DMS 273 (cell line): ENCODE data around the gene CLSTN2.

Experiments
- DNase-seq: peaks from one replicate; lab custom pipeline; 2025; ENCODE audit not compliant: unreplicated experiment; lab: John Stamatoyannopoulos, UW

The CLSTN2 gene

GRCh38 chr3:140440446-140440845, 505.5 kb downstream of the CLSTN2 start:
- no peak for DNase-seq

GRCh38 chr3:140441006-140441405, 506.0 kb downstream of the CLSTN2 start:
- no peak for DNase-seq

DNA sequence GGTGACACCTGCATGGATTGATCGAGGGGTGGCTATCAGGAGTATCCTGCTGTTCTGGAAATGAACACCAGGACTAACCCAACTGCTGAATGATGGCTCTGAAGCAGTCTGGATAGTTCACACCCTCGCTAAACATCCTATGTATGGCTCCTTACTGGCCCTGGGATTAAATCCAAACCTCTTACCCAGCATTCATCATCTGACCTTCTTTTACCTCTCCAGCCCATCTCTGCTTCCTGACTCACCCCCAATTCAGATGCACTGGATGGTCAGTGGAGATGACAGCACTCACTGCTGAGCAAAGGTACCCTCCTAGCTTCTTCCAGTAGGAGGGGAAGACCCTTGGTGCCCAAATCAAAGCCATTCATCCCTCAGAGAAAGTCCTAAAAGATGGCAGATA, 507.6 kb downstream of the CLSTN2 start:
- no peak for DNase-seq

- no peak for DNase-seq
Observed at GRCh38 chr3:140443073-140443472, 508.1 kb downstream of the CLSTN2 start.

DNA sequence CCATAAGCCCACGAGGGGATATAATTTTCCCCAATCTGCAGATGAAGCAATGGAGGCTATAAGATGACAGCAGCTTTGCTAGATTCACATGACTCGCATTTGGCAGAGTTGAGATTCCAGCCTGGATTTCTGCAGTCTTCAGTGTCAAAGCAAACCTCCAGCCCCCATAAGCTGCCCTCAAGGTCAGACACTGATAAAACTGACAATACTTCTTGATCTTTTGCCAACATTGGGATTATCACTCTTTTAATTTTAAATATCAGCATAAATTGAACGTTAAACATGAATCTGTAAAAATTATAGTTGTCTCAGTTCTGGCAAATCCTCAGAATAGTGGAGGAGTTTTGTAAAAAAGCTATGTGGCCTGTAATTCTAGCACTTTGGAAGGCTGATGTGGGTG, 508.8 kb downstream of the CLSTN2 start:
- no peak for DNase-seq

DNA sequence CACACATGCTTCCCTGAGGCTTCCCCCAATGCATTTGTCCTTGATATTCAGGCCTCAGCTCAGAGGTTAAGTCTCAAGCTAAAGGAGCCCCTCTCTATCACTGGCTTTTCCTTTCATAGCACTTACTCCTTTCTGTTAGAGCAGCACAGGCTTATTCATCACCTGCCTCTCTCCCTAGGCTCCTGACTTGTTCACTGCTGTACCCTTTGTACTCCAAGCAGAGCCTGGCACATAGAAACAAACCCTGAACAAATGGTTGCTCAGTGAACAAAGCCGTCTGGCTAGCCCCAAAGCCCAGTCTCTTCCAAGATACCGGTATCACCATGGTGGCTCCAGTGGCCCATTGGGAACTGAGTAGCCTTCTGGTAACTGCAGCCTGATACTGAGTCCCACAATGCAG, 511.7 kb downstream of the CLSTN2 start:
- no peak for DNase-seq

DNA sequence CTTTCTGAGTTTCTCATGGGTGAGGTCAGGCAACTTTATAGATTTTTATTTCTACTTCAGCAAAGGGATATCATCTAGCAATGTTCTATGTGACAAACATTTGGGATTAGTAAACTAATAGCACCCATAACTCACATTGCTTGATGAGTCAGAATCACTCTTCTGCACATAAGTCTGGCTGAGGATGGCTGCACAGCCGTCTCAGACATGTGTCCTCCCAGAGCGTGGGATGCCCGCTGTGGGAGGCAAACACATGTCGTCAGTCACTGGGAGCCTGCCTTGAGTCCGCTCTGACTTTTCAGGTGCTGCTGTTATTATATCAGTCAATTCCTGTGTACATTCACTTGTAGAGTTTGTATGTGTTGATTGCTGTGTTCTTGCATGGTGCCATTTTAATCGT, 512.2 kb downstream of the CLSTN2 start:
- DNase-seq, result no peak

- DNase-seq, result no peak
Observed at GRCh38 chr3:140448001-140448400, 513.0 kb downstream of the CLSTN2 start.

DNA sequence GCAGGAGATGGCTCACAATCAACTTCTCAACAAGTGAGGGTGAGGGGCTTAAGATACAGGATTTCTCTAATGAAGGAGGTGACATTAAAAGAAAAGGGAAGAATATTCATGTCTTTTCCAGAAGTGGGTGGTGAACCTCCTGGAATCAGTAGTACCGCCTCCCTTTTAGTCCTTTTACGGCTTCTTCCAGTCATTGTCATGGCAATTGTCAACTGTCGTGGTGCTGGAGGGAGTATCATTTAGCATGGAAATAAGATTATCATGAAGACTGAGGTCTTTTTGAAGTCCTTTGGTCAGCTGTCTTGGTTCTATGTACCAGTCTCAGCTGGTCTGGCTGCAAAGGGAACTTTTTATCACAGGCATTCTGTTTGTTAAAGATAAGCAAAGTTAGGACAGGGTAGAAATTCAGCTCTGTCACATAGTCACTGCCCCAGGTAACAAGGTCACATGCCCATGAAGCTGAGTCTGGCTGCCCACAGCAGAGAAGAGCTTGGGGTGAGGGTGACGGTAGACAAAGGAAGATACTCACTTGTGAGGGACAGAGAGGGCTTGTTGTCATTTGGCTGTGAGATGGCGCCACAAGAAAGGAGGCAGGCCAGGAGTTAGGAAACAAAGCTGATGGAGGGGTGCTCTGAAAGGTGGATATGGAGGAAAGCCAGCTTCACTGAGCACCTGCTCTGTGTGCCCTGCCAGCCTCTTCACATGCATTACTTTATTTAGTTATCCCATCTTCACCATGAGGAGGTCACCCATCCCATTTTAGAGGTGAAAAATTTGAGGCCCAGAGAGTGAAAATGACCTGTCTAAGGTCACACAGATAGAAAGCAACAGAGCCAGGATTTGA, 514.6 kb downstream of the CLSTN2 start:
- no peak for DNase-seq

DNA sequence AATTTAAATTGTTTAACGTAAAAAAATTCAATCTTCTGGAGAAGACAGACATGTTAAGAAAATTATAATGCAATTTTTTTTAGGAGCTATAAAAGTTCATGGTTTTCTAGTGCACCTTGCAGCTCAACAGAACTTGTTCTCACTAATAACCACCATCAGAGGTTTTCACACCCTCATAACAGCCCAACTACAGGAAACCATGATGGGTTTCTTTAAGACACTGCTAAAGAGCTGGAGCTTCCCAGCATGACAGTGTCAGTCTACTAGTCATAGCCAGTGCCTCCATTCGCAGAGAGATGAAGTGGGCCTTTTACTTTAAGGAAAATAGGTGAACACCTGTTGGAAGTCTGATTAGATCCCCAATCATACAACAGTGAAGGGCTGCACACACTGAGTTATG, 518.8 kb downstream of the CLSTN2 start:
- no peak for DNase-seq

GRCh38 chr3:140455521-140456214, 520.7 kb downstream of the CLSTN2 start:
- DNase-seq, result peak; percentile 92

DNA sequence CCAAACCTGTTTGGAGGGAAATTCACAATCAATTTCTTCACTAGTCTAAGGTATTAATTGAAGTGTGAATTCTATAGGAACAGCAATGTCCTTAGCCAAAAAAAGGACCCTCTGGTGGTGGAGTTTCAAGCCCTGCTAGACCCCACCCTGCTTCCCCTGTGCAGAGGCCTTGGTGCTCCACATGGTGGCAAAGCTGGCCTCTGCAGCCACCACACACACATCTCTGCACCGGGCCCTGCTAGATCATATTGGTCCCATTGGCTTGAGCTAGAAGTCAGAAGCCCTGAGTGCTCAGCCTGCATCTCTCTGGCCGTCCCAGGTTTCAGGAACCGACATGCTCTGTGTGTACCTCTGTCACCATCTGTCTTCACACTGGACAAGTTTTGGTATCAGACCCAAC, 522.0 kb downstream of the CLSTN2 start:
- no peak for DNase-seq

DNA sequence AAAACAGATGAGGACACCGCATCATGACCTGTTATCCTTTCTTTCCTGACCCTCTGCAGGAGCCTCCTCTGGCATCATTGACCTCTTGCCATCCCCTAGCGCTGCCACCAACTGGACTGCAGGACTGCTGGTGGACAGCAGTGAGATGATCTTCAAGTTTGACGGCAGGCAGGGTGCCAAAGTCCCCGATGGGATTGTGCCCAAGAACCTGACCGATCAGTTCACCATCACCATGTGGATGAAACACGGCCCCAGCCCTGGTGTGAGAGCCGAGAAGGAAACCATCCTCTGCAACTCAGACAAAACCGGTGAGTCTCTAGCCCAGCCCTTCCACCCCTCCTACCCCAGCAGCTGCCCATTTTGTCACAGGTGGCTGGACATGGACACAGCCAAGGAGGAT, 524.5 kb downstream of the CLSTN2 start:
- DNase-seq, result no peak

- no peak for DNase-seq
Observed at GRCh38 chr3:140461250-140461649, 526.3 kb downstream of the CLSTN2 start.

- DNase-seq, result no peak
Observed at GRCh38 chr3:140463355-140463754, 528.4 kb downstream of the CLSTN2 start.

- DNase-seq, result no peak
Observed at GRCh38 chr3:140465988-140466387, 531.0 kb downstream of the CLSTN2 start.

- no peak for DNase-seq
Observed at GRCh38 chr3:140466535-140466934, 531.5 kb downstream of the CLSTN2 start.

DNA sequence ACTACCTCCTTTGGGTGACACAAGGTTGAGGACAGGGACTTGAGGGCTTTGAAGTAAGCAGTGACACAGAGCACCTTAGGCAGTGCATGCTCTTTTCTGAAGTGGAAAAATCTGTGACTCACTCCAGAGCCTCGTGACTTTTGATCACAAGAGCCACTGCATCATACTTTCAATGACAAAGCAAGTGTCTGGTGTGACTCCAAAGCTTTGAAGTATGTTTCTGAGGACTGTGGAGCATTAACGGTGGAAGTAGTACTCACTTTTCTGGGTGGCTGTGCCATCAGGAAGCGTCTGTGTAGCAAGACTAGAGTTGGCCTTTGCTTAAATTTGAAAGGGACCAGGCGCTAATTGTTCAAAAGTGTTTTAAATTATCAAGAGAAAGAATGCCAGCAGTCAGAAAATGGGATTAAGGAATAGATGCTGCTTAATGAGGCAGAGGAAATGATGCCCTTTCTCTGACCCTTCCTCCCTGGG, 532.2 kb downstream of the CLSTN2 start:
- DNase-seq, result no peak

DNA sequence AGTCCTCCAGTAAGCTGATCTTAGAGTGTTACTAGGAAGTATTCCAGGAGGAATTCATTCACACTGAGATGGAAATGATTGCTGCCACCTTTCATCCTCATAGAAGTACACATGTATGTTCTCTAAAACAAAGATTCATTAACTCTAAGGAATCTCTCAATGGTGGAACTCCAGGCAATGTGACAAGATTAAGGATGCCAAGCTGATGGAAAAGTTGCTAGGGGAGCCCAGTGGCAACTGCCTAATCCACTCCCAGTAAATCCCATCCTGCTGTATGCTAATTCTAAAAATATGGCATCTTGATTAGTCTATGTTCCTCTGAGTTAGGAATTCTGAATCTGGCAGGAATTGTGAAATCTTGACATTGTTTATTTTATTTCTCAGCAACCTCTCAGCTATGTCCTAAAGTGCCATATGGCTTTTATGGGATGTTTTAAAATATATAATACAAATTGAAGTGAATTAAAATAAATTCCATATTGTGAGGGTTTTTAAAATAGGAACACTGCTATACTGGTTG, 532.9 kb downstream of the CLSTN2 start:
- no peak for DNase-seq

GRCh38 chr3:140468407-140468806, 533.4 kb downstream of the CLSTN2 start:
- no peak for DNase-seq

DNA sequence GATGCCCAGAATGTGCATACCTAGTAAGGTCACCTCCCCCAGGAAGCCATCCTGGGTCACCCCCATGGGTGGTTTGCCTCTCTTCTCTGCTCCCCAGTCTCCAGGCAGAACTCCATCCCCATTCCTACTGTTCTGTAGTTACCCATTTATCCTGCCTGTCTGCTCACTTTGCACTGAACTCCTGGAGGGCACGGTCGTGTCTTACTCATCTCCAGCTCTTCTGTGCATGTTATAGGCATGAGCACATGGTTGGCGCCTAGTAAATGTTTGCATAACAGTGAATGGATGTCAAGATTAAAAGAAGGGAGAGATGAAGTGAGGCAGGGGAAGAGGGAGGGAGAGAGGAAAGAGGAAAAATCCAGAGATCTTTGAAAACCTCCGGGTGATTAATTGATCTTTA, 534.5 kb downstream of the CLSTN2 start:
- no peak for DNase-seq

DNA sequence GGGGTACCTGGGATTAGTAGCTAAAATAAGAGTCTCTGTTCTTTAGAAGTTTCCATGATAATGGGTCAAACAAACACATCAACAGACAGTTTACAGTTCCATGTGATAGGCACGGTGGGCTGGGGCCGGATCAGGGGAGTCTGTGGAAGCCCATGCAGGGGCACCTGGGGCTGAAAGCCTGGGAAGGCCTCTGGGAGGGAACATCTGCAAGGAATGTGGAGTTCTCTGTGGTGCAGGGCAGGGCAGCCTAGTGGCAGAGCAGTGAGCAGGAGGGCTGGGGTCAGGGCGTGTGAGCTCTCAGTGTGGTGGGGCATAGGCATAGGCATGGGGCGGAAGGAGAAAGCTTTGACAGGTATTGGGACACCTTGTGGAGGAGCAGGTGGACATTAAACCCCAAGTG, 535.2 kb downstream of the CLSTN2 start:
- DNase-seq, result no peak
